ENCODE results near the gene ZFP28.

ZFP28 gene

DNA sequence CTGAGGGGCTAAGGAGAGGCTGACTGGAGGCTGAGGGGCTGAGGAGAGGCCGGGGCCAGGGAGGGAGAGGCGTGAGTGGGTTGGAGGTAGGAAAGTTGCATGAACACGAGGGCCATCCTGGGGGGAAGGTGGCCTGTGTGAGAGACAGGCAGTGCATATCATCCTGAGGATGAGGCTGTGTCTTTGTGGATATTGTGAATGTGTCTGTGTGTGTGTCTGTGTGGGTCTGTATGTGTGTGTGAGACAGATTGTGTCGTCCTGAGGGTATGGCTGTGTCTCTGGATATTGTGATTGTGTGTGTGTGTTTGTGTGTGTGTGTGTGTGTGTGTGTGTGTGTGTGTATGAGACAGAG, 56.8 kb downstream of the ZFP28 start:
- DNase-seq (ENCODE audit: insufficient read length, low spot score) (no peak), FAIRE-seq (no peak)
- TF ChIP-seq, protein P1, sequence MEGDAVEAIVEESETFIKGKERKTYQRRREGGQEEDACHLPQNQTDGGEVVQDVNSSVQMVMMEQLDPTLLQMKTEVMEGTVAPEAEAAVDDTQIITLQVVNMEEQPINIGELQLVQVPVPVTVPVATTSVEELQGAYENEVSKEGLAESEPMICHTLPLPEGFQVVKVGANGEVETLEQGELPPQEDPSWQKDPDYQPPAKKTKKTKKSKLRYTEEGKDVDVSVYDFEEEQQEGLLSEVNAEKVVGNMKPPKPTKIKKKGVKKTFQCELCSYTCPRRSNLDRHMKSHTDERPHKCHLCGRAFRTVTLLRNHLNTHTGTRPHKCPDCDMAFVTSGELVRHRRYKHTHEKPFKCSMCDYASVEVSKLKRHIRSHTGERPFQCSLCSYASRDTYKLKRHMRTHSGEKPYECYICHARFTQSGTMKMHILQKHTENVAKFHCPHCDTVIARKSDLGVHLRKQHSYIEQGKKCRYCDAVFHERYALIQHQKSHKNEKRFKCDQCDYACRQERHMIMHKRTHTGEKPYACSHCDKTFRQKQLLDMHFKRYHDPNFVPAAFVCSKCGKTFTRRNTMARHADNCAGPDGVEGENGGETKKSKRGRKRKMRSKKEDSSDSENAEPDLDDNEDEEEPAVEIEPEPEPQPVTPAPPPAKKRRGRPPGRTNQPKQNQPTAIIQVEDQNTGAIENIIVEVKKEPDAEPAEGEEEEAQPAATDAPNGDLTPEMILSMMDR (IDR thresholded peaks at IDR 0.05; ENCODE audit: insufficient read depth, missing control alignments): no peak

DNA sequence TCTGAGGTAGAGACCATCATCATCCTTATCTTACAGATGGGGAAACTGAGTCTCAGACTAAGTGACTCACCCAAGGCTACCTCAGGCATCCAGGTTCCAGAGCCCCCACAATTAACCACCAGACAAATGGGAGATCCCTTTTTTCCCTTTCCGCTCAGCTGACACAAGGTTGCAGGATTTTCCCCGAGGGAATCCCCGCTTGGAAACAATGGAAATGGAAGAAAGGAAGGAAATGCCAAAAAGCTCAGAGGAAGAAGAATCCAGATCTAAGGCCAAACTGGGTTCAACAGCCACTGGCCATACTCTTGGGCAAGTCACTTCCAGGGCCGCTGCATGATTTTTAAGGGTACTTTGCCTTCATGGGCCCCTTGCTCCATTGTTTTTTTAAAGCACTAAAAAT, 57.9 kb downstream of the ZFP28 start:
- no peak for DNase-seq (ENCODE audit: insufficient read length, low spot score)
- FAIRE-seq: no peak
- TF ChIP-seq, protein P1 (IDR thresholded peaks at IDR 0.05; ENCODE audit: insufficient read depth, missing control alignments): no peak

DNA sequence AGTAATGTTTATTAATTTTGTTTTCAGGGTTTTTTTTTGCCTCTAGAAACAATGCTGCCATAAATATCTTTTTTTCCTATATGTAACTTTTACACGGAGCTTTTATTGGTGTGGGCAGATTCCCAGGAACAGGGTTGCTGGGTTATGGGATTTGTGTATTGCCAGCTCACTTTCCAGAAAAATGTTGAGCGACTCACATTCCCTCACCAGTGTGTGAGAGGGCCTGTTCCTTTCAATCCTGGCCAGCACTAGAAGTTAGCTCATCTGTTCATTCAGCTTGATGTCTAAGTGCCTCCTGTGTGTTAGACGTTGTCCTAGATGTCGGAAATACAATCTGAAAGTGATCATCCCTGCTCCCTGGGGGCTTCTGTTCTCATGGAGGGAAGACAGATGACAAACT, 58.9 kb downstream of the ZFP28 start:
- TF ChIP-seq, protein P1 (IDR thresholded peaks at IDR 0.05; ENCODE audit: insufficient read depth, missing control alignments): no peak
- FAIRE-seq: no peak

DNA sequence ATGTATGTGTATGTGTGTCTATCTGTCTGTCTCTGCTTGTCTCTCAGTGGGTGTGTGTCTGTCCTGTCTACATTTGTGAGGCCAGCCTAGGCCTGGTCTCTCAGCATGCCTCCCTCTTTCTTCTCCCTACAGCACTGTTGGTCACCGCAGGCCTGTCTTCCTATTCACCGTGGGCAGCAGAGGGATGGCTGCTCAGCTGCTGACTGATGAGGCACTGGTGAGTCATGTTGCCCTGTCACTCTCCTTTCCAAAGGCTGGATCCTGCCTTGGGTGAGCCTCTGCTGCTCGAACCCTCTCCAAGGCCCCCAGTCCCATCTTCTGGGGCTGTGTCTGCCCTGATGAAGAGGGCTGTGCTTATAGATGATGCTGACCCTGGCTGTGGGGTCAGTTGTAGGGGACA, 62.6 kb downstream of the ZFP28 start:
- FAIRE-seq (no peak), DNase-seq (ENCODE audit: insufficient read length, low spot score) (no peak)

More for the DNA sequence above, 58.9 kb downstream of the ZFP28 start:
- DNase-seq (ENCODE audit: insufficient read length, low spot score): no peak

DNA sequence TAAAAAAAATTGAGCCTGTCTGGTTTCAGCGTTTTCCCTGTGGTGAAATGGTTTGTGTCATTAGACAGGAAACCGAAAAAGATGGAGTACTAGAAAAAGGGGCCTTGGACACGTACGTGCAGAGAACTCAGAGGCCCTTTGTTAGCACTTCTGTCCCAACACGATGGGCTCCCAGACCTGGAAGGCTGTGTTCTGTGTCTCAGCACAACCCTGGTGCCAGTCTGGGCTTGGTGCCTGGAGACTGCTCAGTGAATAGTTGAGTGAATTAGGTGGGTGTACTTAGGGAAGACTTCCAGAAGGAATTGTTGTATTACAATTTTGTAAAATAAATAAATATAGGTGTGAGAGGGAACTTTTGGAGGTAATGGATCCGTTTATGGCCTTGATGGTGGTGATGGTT, 65.1 kb downstream of the ZFP28 start:
- TF ChIP-seq, protein P1 (IDR thresholded peaks at IDR 0.05; ENCODE audit: insufficient read depth, missing control alignments): no peak
- FAIRE-seq: no peak
- no peak for DNase-seq (ENCODE audit: insufficient read length, low spot score)

More for the DNA sequence above, 62.6 kb downstream of the ZFP28 start:
- TF ChIP-seq, protein P1 (IDR thresholded peaks at IDR 0.05; ENCODE audit: insufficient read depth, missing control alignments): no peak

Measured in D721Med (cell line).